H1 (cell line): ENCODE measurements around the gene ATF7. TPM values are rescaled to one million over a fixed set of nuclear protein-coding genes. Genes with fewer than 3 reads are reported as not detected.

Source experiments
- CBX8 ChIP-seq: fragments of 300-800, 300-1000 bp; sonication (generic); IDR thresholded peaks from 2 replicates; pipeline ENCODE4 v1.7.1; 2016; ENCODE audit warnings: low read depth, low read length, borderline replicate concordance
- CREB1 ChIP-seq: IDR thresholded peaks from 2 replicates; pipeline ENCODE4 v1.6.1; 2012; ENCODE audit warnings: inconsistent platforms
- NRF1 ChIP-seq: IDR thresholded peaks from 2 replicates; pipeline ENCODE4 v1.6.1; 2011; ENCODE audit warnings: mild to moderate bottlenecking, low read depth, low read length, improper control_type of control experiment
- RXRA ChIP-seq: IDR thresholded peaks from 2 replicates; pipeline ENCODE4 v1.6.1; 2011; ENCODE audit warnings: low read depth, mild to moderate bottlenecking, low read length, moderate library complexity; ENCODE audit not compliant: insufficient read depth
- SP2 ChIP-seq: IDR thresholded peaks from 2 replicates; pipeline ENCODE4 v1.6.1; 2012; ENCODE audit warnings: mild to moderate bottlenecking, low read length, inconsistent platforms
- TCF12 ChIP-seq: IDR thresholded peaks from 2 replicates; pipeline ENCODE4 v1.6.1; 2011; ENCODE audit warnings: low read depth, mild to moderate bottlenecking, low read length
- TEAD4 ChIP-seq: IDR thresholded peaks from 2 replicates; pipeline ENCODE4 v1.6.1; 2012; ENCODE audit warnings: low read depth, low read length, inconsistent platforms, mixed read lengths
- polyA plus RNA-seq, 7 experiments: library from polyadenylated mRNA; depleted of rRNA in 3 of 7; stranded (reverse) in 5 of 7; unstranded in 2 of 7; fragments of >200 nt in 5 of 7; fragments of 200-250 nt in 2 of 7; gene quantifications; 1 replicate in 5 of 7; 2 replicates in 1 of 7; 4 replicates in 1 of 7; pipeline versions ENCODE4 v1.2.1 to v1.2.3, GENCODE V29; 2011 to 2013; ENCODE audit warnings: missing spikeins in 2 of 7, mixed read lengths in 2 of 7
- total RNA-seq: library from RNA; stranded (reverse); fragmentation: NEBNext Ultra II Directional; extraction: Animal tissue kit (Norgen Biotek cat#: 25700); gene quantifications from 2 replicates; pipeline ENCODE4 v1.2.1, GENCODE V29; 2021
- TF ChIP-seq, protein P1 (sequence below): fragments of 300-600 bp; sonication (generic); IDR thresholded peaks from 2 replicates; pipeline ENCODE4 v1.7.1; 2012; ENCODE audit warnings: low read length, moderate library complexity, mild to moderate bottlenecking, inconsistent platforms; ENCODE audit not compliant: insufficient replicate concordance

The ATF7 gene
- total and polyA plus RNA-seq, 2 of the 8 experiments (the other 6 are each of a cell fraction or from before 2014, with no cell fraction given), result 10.1 to 16.6 TPM

DNA sequence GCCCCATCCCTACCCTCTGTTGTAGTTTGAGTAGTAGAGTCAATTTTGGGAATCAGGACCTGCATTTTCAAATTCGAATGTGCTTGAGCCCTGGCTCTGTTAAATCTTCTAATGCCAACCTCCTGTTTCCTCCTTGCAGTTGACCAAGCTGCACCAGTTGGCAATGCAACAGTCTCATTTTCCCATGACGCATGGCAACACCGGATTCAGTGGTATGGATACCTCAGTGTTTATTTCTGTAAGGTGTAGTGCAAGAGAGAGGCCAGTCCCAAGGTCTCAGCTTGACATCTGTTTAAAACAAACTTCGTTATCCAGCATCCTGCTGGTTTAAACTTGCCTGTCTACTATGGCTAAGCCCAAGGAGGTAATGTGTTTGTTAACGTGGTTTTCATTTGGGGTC is 159.1 kb downstream of the ATF7 start (continued):
- TF ChIP-seq, protein P1, sequence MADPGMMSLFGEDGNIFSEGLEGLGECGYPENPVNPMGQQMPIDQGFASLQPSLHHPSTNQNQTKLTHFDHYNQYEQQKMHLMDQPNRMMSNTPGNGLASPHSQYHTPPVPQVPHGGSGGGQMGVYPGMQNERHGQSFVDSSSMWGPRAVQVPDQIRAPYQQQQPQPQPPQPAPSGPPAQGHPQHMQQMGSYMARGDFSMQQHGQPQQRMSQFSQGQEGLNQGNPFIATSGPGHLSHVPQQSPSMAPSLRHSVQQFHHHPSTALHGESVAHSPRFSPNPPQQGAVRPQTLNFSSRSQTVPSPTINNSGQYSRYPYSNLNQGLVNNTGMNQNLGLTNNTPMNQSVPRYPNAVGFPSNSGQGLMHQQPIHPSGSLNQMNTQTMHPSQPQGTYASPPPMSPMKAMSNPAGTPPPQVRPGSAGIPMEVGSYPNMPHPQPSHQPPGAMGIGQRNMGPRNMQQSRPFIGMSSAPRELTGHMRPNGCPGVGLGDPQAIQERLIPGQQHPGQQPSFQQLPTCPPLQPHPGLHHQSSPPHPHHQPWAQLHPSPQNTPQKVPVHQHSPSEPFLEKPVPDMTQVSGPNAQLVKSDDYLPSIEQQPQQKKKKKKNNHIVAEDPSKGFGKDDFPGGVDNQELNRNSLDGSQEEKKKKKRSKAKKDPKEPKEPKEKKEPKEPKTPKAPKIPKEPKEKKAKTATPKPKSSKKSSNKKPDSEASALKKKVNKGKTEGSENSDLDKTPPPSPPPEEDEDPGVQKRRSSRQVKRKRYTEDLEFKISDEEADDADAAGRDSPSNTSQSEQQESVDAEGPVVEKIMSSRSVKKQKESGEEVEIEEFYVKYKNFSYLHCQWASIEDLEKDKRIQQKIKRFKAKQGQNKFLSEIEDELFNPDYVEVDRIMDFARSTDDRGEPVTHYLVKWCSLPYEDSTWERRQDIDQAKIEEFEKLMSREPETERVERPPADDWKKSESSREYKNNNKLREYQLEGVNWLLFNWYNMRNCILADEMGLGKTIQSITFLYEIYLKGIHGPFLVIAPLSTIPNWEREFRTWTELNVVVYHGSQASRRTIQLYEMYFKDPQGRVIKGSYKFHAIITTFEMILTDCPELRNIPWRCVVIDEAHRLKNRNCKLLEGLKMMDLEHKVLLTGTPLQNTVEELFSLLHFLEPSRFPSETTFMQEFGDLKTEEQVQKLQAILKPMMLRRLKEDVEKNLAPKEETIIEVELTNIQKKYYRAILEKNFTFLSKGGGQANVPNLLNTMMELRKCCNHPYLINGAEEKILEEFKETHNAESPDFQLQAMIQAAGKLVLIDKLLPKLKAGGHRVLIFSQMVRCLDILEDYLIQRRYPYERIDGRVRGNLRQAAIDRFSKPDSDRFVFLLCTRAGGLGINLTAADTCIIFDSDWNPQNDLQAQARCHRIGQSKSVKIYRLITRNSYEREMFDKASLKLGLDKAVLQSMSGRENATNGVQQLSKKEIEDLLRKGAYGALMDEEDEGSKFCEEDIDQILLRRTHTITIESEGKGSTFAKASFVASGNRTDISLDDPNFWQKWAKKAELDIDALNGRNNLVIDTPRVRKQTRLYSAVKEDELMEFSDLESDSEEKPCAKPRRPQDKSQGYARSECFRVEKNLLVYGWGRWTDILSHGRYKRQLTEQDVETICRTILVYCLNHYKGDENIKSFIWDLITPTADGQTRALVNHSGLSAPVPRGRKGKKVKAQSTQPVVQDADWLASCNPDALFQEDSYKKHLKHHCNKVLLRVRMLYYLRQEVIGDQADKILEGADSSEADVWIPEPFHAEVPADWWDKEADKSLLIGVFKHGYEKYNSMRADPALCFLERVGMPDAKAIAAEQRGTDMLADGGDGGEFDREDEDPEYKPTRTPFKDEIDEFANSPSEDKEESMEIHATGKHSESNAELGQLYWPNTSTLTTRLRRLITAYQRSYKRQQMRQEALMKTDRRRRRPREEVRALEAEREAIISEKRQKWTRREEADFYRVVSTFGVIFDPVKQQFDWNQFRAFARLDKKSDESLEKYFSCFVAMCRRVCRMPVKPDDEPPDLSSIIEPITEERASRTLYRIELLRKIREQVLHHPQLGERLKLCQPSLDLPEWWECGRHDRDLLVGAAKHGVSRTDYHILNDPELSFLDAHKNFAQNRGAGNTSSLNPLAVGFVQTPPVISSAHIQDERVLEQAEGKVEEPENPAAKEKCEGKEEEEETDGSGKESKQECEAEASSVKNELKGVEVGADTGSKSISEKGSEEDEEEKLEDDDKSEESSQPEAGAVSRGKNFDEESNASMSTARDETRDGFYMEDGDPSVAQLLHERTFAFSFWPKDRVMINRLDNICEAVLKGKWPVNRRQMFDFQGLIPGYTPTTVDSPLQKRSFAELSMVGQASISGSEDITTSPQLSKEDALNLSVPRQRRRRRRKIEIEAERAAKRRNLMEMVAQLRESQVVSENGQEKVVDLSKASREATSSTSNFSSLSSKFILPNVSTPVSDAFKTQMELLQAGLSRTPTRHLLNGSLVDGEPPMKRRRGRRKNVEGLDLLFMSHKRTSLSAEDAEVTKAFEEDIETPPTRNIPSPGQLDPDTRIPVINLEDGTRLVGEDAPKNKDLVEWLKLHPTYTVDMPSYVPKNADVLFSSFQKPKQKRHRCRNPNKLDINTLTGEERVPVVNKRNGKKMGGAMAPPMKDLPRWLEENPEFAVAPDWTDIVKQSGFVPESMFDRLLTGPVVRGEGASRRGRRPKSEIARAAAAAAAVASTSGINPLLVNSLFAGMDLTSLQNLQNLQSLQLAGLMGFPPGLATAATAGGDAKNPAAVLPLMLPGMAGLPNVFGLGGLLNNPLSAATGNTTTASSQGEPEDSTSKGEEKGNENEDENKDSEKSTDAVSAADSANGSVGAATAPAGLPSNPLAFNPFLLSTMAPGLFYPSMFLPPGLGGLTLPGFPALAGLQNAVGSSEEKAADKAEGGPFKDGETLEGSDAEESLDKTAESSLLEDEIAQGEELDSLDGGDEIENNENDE, result no peak
- no peak for TF ChIP-seq SP2
- no peak for TF ChIP-seq CREB1
- no peak for TF ChIP-seq RXRA
- no peak for TF ChIP-seq TEAD4
- no peak for TF ChIP-seq TCF12
- no peak for TF ChIP-seq NRF1
- TF ChIP-seq CBX8, result no peak
